Vagina (tissue), 1 donor: Measurements from ENCODE around the gene MS4A4A. TPM values are rescaled to one million over a fixed set of nuclear protein-coding genes. Genes with fewer than 3 reads are reported as not detected.

Experiments used
- total RNA-seq: library from RNA; depleted of rRNA; stranded (reverse); fragments of >200 nt; gene quantifications from one replicate; pipeline ENCODE4 v1.2.3, GENCODE V29; 2016

Gene MS4A4A
- total RNA-seq, 1 donor from 2014 or later, result 10.3 TPM

Other genes starting within 250 kb of the MS4A4A start
- not detected for gene OOSP2, start 240.3 kb upstream of the MS4A4A start, total RNA-seq
- not detected for gene MS4A3, start 224.0 kb upstream of the MS4A4A start, total RNA-seq
- gene MS4A2, start 192.0 kb upstream of the MS4A4A start, total RNA-seq, result 10.3 TPM
- 30.7 TPM for gene MS4A6A, start 97.6 kb upstream of the MS4A4A start, total RNA-seq
- 1.7 TPM for gene MS4A4E, start 37.5 kb upstream of the MS4A4A start, total RNA-seq
- 3.4 TPM for gene MS4A6E, start 46.6 kb downstream of the MS4A4A start, total RNA-seq
- 23.3 TPM for gene MS4A7, start 97.9 kb downstream of the MS4A4A start, total RNA-seq
- 1.7 TPM for gene MS4A14, start 115.8 kb downstream of the MS4A4A start, total RNA-seq
- gene MS4A5, start 148.9 kb downstream of the MS4A4A start, total RNA-seq, result not detected
- not detected for gene MS4A1, start 175.2 kb downstream of the MS4A4A start, total RNA-seq
- gene MS4A12, start 212.1 kb downstream of the MS4A4A start, total RNA-seq, result not detected
- gene MS4A13, start 234.7 kb downstream of the MS4A4A start, total RNA-seq, result not detected